Measurements from ENCODE around the gene RAET1L. TPM values are rescaled to one million over a fixed set of nuclear protein-coding genes. Genes with fewer than 3 reads are reported as not detected.
"Not testable (repeated sequence)": the region's sequence is repeated elsewhere in the genome, so short reads cannot be mapped to it uniquely, and the experiment has no call there.

Gene RAET1L
- total RNA-seq, 1 experiment from 2014 or later: not detected

- no peak for DNase-seq
- Histone ChIP-seq H3K9me2 (replicated peaks; ENCODE audit: insufficient read depth, low read length) (no peaks in the 10 kb centered on the region), H3K4me3 (ENCODE audit: low read length) (no peak overlapping the region), H3K36me3 (ENCODE audit: insufficient read depth, low read length) (no peaks in the 10 kb centered on the region), H3K4me2 (ENCODE audit: low read depth, low read length, poor library complexity, severe bottlenecking) (no peak overlapping the region), H3K27me3 (ENCODE audit: low read length) (no peaks in the 10 kb centered on the region), H3K9ac (ENCODE audit: low read length) (no peak overlapping the region), H3K4me1 (ENCODE audit: low read length) (peaks cover 21% of the 10 kb centered on the region), H3K79me2 (ENCODE audit: low read length) (no peaks in the 10 kb centered on the region), H4K20me1 (ENCODE audit: insufficient read depth, low read depth, low read length) (no peaks in the 10 kb centered on the region), H2AFZ (ENCODE audit: low read length) (no peak overlapping the region), H3K27ac (ENCODE audit: low read length) (no peak overlapping the region), H3K9me3 (ENCODE audit: low read length) (no peaks in the 10 kb centered on the region)
Measured at GRCh38 chr6:150028799-150029198, 3.5 kb upstream of the RAET1L start.

- H2AFZ ChIP-seq (ENCODE audit: low read length): no peak overlapping the region
- H3K27ac ChIP-seq (ENCODE audit: low read length): no peak overlapping the region
- H3K9me3 ChIP-seq (ENCODE audit: low read length): no peaks in the 10 kb centered on the region
- no peaks in the 10 kb centered on the region for H4K20me1 ChIP-seq (ENCODE audit: insufficient read depth, low read depth, low read length)
- peaks cover 21% of the 10 kb centered on the region for H3K4me1 ChIP-seq (ENCODE audit: low read length)
- DNase-seq: no peak
- no peak overlapping the region for H3K4me2 ChIP-seq (ENCODE audit: low read depth, low read length, poor library complexity, severe bottlenecking)
- no peaks in the 10 kb centered on the region for H3K9me2 ChIP-seq (replicated peaks; ENCODE audit: insufficient read depth, low read length)
- H3K36me3 ChIP-seq (ENCODE audit: insufficient read depth, low read length): no peaks in the 10 kb centered on the region
- H3K27me3 ChIP-seq (ENCODE audit: low read length): no peaks in the 10 kb centered on the region
- no peaks in the 10 kb centered on the region for H3K79me2 ChIP-seq (ENCODE audit: low read length)
- H3K9ac ChIP-seq (ENCODE audit: low read length): no peak overlapping the region
- no peak overlapping the region for H3K4me3 ChIP-seq (ENCODE audit: low read length)
Measured at GRCh38 chr6:150027806-150028565, 2.7 kb upstream of the RAET1L start.

- Histone ChIP-seq H3K4me2 (ENCODE audit: low read depth, low read length, poor library complexity, severe bottlenecking) (no peak overlapping the region), H3K79me2 (ENCODE audit: low read length) (no peaks in the 10 kb centered on the region), H3K4me3 (ENCODE audit: low read length) (no peak overlapping the region), H3K4me1 (ENCODE audit: low read length) (peaks cover 21% of the 10 kb centered on the region), H4K20me1 (ENCODE audit: insufficient read depth, low read depth, low read length) (no peaks in the 10 kb centered on the region), H3K9me3 (ENCODE audit: low read length) (no peaks in the 10 kb centered on the region), H3K27me3 (ENCODE audit: low read length) (no peaks in the 10 kb centered on the region), H2AFZ (ENCODE audit: low read length) (no peak overlapping the region), H3K9ac (ENCODE audit: low read length) (no peak overlapping the region), H3K9me2 (replicated peaks; ENCODE audit: insufficient read depth, low read length) (no peaks in the 10 kb centered on the region), H3K27ac (ENCODE audit: low read length) (no peak overlapping the region), H3K36me3 (ENCODE audit: insufficient read depth, low read length) (no peaks in the 10 kb centered on the region)
- DNase-seq: no peak
Measured at GRCh38 chr6:150026976-150027805, 1.9 kb upstream of the RAET1L start.

GRCh38 chr6:150024646-150025155 lies 631 bp downstream of the RAET1L start:
- Histone ChIP-seq H3K9ac (ENCODE audit: low read length) (no peak overlapping the region), H3K4me1 (ENCODE audit: low read length) (peaks cover 15% of the 10 kb centered on the region), H3K36me3 (ENCODE audit: insufficient read depth, low read length) (no peaks in the 10 kb centered on the region), H3K27me3 (ENCODE audit: low read length) (no peaks in the 10 kb centered on the region), H3K27ac (ENCODE audit: low read length) (no peak overlapping the region), H2AFZ (ENCODE audit: low read length) (no peak overlapping the region), H3K4me2 (ENCODE audit: low read depth, low read length, poor library complexity, severe bottlenecking) (no peak overlapping the region), H3K9me2 (replicated peaks; ENCODE audit: insufficient read depth, low read length) (no peaks in the 10 kb centered on the region), H3K4me3 (ENCODE audit: low read length) (no peak overlapping the region), H3K79me2 (ENCODE audit: low read length) (no peaks in the 10 kb centered on the region), H4K20me1 (ENCODE audit: insufficient read depth, low read depth, low read length) (no peaks in the 10 kb centered on the region), H3K9me3 (ENCODE audit: low read length) (no peaks in the 10 kb centered on the region)
- DNase-seq: no peak

GRCh38 chr6:150024021-150024420 lies 1.3 kb downstream of the RAET1L start:
- H3K27ac ChIP-seq (ENCODE audit: low read length); DNase-seq; H3K9me3 ChIP-seq (ENCODE audit: low read length); H3K4me2 ChIP-seq (ENCODE audit: low read depth, low read length, poor library complexity, severe bottlenecking); H3K79me2 ChIP-seq (ENCODE audit: low read length); H3K27me3 ChIP-seq (ENCODE audit: low read length); H3K4me3 ChIP-seq (ENCODE audit: low read length); H3K36me3 ChIP-seq (ENCODE audit: insufficient read depth, low read length); H4K20me1 ChIP-seq (ENCODE audit: insufficient read depth, low read depth, low read length); H3K4me1 ChIP-seq (ENCODE audit: low read length); H3K9me2 ChIP-seq (replicated peaks; ENCODE audit: insufficient read depth, low read length); H2AFZ ChIP-seq (ENCODE audit: low read length); H3K9ac ChIP-seq (ENCODE audit: low read length): not testable (repeated sequence)

GRCh38 chr6:150021870-150022269 lies 3.5 kb downstream of the RAET1L start:
- H3K4me3 ChIP-seq (ENCODE audit: low read length); DNase-seq; H3K4me1 ChIP-seq (ENCODE audit: low read length); H3K27me3 ChIP-seq (ENCODE audit: low read length); H3K79me2 ChIP-seq (ENCODE audit: low read length); H4K20me1 ChIP-seq (ENCODE audit: insufficient read depth, low read depth, low read length); H3K4me2 ChIP-seq (ENCODE audit: low read depth, low read length, poor library complexity, severe bottlenecking); H3K9me3 ChIP-seq (ENCODE audit: low read length); H3K27ac ChIP-seq (ENCODE audit: low read length); H3K9ac ChIP-seq (ENCODE audit: low read length); H3K36me3 ChIP-seq (ENCODE audit: insufficient read depth, low read length); H3K9me2 ChIP-seq (replicated peaks; ENCODE audit: insufficient read depth, low read length); H2AFZ ChIP-seq (ENCODE audit: low read length): not testable (repeated sequence)

- H3K4me3 ChIP-seq (ENCODE audit: low read length): no peak overlapping the region
- no peaks in the 10 kb centered on the region for H3K9me2 ChIP-seq (replicated peaks; ENCODE audit: insufficient read depth, low read length)
- no peak for DNase-seq
- no peak overlapping the region for H3K9ac ChIP-seq (ENCODE audit: low read length)
- no peaks in the 10 kb centered on the region for H3K36me3 ChIP-seq (ENCODE audit: insufficient read depth, low read length)
- no peaks in the 10 kb centered on the region for H4K20me1 ChIP-seq (ENCODE audit: insufficient read depth, low read depth, low read length)
- no peaks in the 10 kb centered on the region for H3K79me2 ChIP-seq (ENCODE audit: low read length)
- H2AFZ ChIP-seq (ENCODE audit: low read length): no peak overlapping the region
- no peaks in the 10 kb centered on the region for H3K27me3 ChIP-seq (ENCODE audit: low read length)
- H3K9me3 ChIP-seq (ENCODE audit: low read length): no peaks in the 10 kb centered on the region
- H3K4me2 ChIP-seq (ENCODE audit: low read depth, low read length, poor library complexity, severe bottlenecking): no peak overlapping the region
- H3K27ac ChIP-seq (ENCODE audit: low read length): no peak overlapping the region
- no peaks in the 10 kb centered on the region for H3K4me1 ChIP-seq (ENCODE audit: low read length)
Measured at GRCh38 chr6:150018846-150019580, 6.3 kb downstream of the RAET1L start.

- H3K4me3 ChIP-seq (ENCODE audit: low read length); H3K9me2 ChIP-seq (replicated peaks; ENCODE audit: insufficient read depth, low read length); DNase-seq: not testable (repeated sequence)
Measured at GRCh38 chr6:150017186-150017521, 8.2 kb downstream of the RAET1L start.

More at GRCh38 chr6:150017186-150017521, 8.2 kb downstream of the RAET1L start:
- not testable (repeated sequence) for H3K9me3 ChIP-seq (ENCODE audit: low read length); H3K4me2 ChIP-seq (ENCODE audit: low read depth, low read length, poor library complexity, severe bottlenecking); H3K27me3 ChIP-seq (ENCODE audit: low read length); H3K27ac ChIP-seq (ENCODE audit: low read length); H2AFZ ChIP-seq (ENCODE audit: low read length); H3K79me2 ChIP-seq (ENCODE audit: low read length); H3K4me1 ChIP-seq (ENCODE audit: low read length); H3K36me3 ChIP-seq (ENCODE audit: insufficient read depth, low read length); H3K9ac ChIP-seq (ENCODE audit: low read length); H4K20me1 ChIP-seq (ENCODE audit: insufficient read depth, low read depth, low read length)

All from Karpas-422 (cell line).